BLaER1 treated with 17β-estradiol and CSF1 and Interleukin-3, amounts not matched to agents 10 nM and 100 nM (cell line): ENCODE results near the gene MNAT1.
"Not testable (repeated sequence)": the region's sequence is repeated elsewhere in the genome, so short reads cannot be mapped to it uniquely, and the experiment has no call there.

ENCODE experiments used
- H3K27ac ChIP-seq, 11 experiments: shearing (Covaris generic); formaldehyde crosslinking; 2 replicates each; pipeline ENCODE4 v1.8.1; 2022
- H3K27me3 ChIP-seq, 11 experiments: shearing (Covaris generic); formaldehyde crosslinking; 2 replicates each; pipeline ENCODE4 v1.8.1; 2022
- H3K36me3 ChIP-seq, 11 experiments: shearing (Covaris generic); formaldehyde crosslinking; 2 replicates each; pipeline ENCODE4 v1.8.1; 2022
- H3K4me1 ChIP-seq, 10 experiments: shearing (Covaris generic); formaldehyde crosslinking; 2 replicates each; pipeline ENCODE4 v1.8.1; 2022
- H3K4me2 ChIP-seq, 11 experiments: shearing (Covaris generic); formaldehyde crosslinking; 2 replicates each; pipeline ENCODE4 v1.8.1; 2022
- H3K4me3 ChIP-seq, 10 experiments: shearing (Covaris generic); formaldehyde crosslinking; 2 replicates each; pipeline ENCODE4 v1.8.1; 2022
- H3K9ac ChIP-seq, 11 experiments: shearing (Covaris generic); formaldehyde crosslinking; 2 replicates each; pipeline ENCODE4 v1.8.1; 2022
- H3K9me3 ChIP-seq, 11 experiments: shearing (Covaris generic); formaldehyde crosslinking; replicated peaks in 1 of 11; 2 replicates each; pipeline ENCODE4 v1.8.1; 2022
- H4K20me1 ChIP-seq, 11 experiments: shearing (Covaris generic); formaldehyde crosslinking; 2 replicates each; pipeline ENCODE4 v1.8.1; 2022
- Cebpa-rat ChIP-seq, 11 experiments: shearing (Covaris generic); IDR thresholded peaks; 2 replicates each; pipeline ENCODE4 v1.8.1; 2022

Gene MNAT1

GRCh38 chr14:60758885-60759284 is 24.3 kb downstream of the MNAT1 start:
- peak overlapping the region; percentile 65 to 83 (median 76); a peak in 21 of 22 replicates for H3K4me2 ChIP-seq
- no peak overlapping the region for H3K9ac ChIP-seq
- peaks cover 0 to 82% (median 10%) of the 10 kb centered on the region in 11 experiments; a peak in 14 of 22 replicates for H3K27me3 ChIP-seq
- peaks cover 39 to 100% (median 66%) of the 10 kb centered on the region in 11 experiments; a peak in 21 of 22 replicates for H4K20me1 ChIP-seq
- no peaks in the 10 kb centered on the region for H3K9me3 ChIP-seq
- no peak for TF ChIP-seq Cebpa-rat (IDR thresholded peaks at IDR 0.05)
- peaks cover 26 to 41% (median 37%) of the 10 kb centered on the region in 10 experiments for H3K4me1 ChIP-seq
- H3K36me3 ChIP-seq, result peaks cover 0 to 4% (median 0%) of the 10 kb centered on the region in 11 experiments; a peak in 1 of 22 replicates
- H3K27ac ChIP-seq, result 0 out of 22 replicates have a peak overlapping the region, but pooled peaks of 1 of the 11 experiments have one; percentile 24
- H3K4me3 ChIP-seq, result no peak overlapping the region

DNA sequence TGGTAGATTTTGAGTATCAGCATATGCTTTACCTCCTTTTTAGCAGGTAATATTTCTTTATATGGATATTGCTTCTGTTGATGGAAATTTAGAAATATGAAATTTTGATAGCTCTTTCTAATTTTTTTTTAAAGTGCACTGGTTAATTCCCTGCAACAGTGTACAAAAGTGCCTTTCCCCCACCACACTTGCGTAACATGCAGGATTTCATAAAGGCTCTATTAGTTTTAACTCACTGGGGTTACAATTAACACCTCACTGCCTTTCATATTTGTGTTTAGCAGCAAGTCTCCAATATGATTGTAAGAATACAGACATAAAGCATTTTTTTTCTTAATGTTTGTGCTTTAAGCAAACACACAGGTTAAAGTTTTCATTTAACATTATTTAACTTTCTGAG is 25.6 kb downstream of the MNAT1 start:
- peaks cover 0 to 71% (median 6%) of the 10 kb centered on the region in 11 experiments; a peak in 13 of 22 replicates for H3K27me3 ChIP-seq
- H3K36me3 ChIP-seq, result peaks cover 0 to 4% (median 0%) of the 10 kb centered on the region in 11 experiments; a peak in 1 of 22 replicates
- H3K4me3 ChIP-seq, result no peak overlapping the region
- H4K20me1 ChIP-seq, result peaks cover 27 to 99% (median 55%) of the 10 kb centered on the region in 11 experiments; a peak in 21 of 22 replicates
- H3K4me2 ChIP-seq, result no peak overlapping the region
- no peak for TF ChIP-seq Cebpa-rat (IDR thresholded peaks at IDR 0.05)
- H3K9ac ChIP-seq, result no peak overlapping the region
- H3K4me1 ChIP-seq, result peaks cover 18 to 30% (median 25%) of the 10 kb centered on the region in 10 experiments
- no peaks in the 10 kb centered on the region for H3K9me3 ChIP-seq
- no peak overlapping the region for H3K27ac ChIP-seq

DNA sequence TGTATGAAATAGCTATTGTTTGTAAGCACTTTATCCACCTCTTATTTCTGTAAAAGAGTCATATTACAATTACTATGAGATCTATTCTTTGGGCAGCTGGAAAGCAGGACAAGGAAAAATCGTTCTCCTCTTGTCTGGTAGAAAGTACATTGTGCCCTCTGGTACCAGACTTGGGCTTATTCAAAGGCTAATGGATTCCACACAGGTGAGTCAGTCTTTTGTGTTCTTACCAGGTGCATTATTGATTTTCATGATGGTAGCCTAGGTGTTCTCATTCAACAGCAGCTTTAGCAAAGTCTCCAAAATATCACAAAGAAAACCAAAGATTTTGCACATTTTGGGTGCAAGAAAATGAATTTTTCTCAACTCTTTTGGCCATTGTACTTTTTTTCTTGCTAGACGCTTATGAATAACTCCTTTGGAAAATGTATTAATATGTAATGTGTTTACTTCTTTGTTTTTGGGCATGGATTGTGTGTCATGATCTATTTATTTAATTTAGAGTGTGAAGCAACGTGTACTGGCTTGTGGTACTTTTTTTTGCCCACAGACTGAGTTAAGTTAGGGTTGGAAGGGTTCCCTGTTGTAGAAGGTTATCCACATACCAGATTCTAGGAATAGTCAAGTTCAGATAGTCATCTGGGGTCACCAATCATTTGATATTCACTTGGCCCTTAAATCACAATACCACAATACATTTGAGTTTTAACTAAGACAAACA is 26.2 kb downstream of the MNAT1 start:
- Histone ChIP-seq H3K27me3 (peaks cover 0 to 65% (median under 1%) of the 10 kb centered on the region in 11 experiments; a peak in 12 of 22 replicates), H3K4me1 (peaks cover 18 to 30% (median 25%) of the 10 kb centered on the region in 10 experiments), H3K4me2 (no peak overlapping the region), H4K20me1 (peaks cover 21 to 94% (median 49%) of the 10 kb centered on the region in 11 experiments; a peak in 21 of 22 replicates), H3K27ac (no peak overlapping the region), H3K9ac (no peak overlapping the region), H3K4me3 (no peak overlapping the region), H3K9me3 (no peaks in the 10 kb centered on the region), H3K36me3 (peaks cover 0 to 4% (median 0%) of the 10 kb centered on the region in 11 experiments; a peak in 1 of 22 replicates)
- no peak for TF ChIP-seq Cebpa-rat (IDR thresholded peaks at IDR 0.05)

DNA sequence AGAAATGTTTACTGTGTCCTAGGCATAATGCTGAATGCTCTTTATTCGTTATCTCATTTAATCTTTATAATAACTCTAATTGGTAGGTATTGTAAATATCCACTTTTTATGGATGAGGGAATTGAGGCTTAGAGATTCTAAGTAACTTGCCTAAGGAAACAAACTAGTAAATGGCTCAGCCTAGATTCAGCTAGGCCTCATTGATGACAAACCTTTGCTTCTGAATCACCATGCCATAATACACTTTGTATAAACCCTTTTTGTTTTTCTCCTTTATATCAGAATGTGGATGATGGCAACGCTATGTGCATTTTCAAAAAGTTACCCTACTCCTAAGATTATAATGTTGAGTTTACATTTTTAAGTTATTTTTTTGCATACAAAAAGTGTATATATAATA is 34.0 kb downstream of the MNAT1 start:
- Histone ChIP-seq H3K27ac (no peak overlapping the region), H3K9me3 (peaks cover 0 to 4% (median 0%) of the 10 kb centered on the region in 11 experiments; a peak in 2 of 22 replicates)

DNA sequence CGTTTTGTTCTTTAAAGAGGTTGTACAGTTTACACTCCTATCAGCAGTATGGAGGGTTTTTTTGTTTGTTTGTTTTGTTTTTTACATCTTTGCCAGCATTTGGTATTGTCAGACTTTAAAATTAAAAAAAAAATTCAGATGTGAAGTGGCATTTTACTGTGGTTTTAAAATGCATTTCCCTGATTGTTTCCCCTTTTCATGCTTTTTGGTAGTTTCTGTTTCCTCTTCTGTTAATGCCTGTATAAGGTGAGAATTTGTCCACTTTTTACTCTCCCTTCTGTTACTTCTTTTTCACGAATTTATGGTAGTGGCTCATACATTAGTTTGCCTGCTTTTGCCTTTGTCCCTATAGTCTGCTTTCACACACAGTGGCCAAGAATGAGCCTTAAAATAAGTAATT is 36.6 kb downstream of the MNAT1 start:
- peaks cover 0 to 6% (median 0%) of the 10 kb centered on the region in 10 experiments; a peak in 3 of 20 replicates for H3K4me1 ChIP-seq
- H3K36me3 ChIP-seq, result peaks cover 0 to 5% (median 0%) of the 10 kb centered on the region in 11 experiments; a peak in 1 of 22 replicates
- no peak overlapping the region for H3K9ac ChIP-seq
- H3K9me3 ChIP-seq, result peaks cover 0 to 4% (median 0%) of the 10 kb centered on the region in 11 experiments; a peak in 2 of 22 replicates
- no peak overlapping the region for H3K4me3 ChIP-seq
- H3K27ac ChIP-seq, result no peak overlapping the region
- no peak overlapping the region for H3K4me2 ChIP-seq
- H4K20me1 ChIP-seq, result peaks cover 0 to 55% (median 8%) of the 10 kb centered on the region in 11 experiments; a peak in 7 of 22 replicates
- no peaks in the 10 kb centered on the region for H3K27me3 ChIP-seq
- TF ChIP-seq Cebpa-rat (IDR thresholded peaks at IDR 0.05), result no peak

More for the DNA sequence above, 34.0 kb downstream of the MNAT1 start:
- H3K4me2 ChIP-seq, result no peak overlapping the region
- H3K4me1 ChIP-seq, result peaks cover 0 to 6% (median 0%) of the 10 kb centered on the region in 10 experiments; a peak in 3 of 20 replicates
- H3K36me3 ChIP-seq, result peaks cover 0 to 5% (median 0%) of the 10 kb centered on the region in 11 experiments; a peak in 1 of 22 replicates
- H3K9ac ChIP-seq, result no peak overlapping the region
- no peak for TF ChIP-seq Cebpa-rat (IDR thresholded peaks at IDR 0.05)
- H4K20me1 ChIP-seq, result peaks cover 0 to 49% (median 7%) of the 10 kb centered on the region in 11 experiments; a peak in 8 of 22 replicates
- H3K4me3 ChIP-seq, result no peak overlapping the region
- no peaks in the 10 kb centered on the region for H3K27me3 ChIP-seq

- no peak for TF ChIP-seq Cebpa-rat (IDR thresholded peaks at IDR 0.05)
- Histone ChIP-seq H4K20me1 (peaks cover 0 to 56% (median 15%) of the 10 kb centered on the region in 11 experiments; a peak in 8 of 22 replicates), H3K27ac (no peak overlapping the region), H3K36me3 (peaks cover 0 to 5% (median 0%) of the 10 kb centered on the region in 11 experiments; a peak in 1 of 22 replicates), H3K9ac (no peak overlapping the region), H3K4me2 (no peak overlapping the region), H3K27me3 (no peaks in the 10 kb centered on the region), H3K4me1 (peaks cover 0 to 6% (median 0%) of the 10 kb centered on the region in 10 experiments; a peak in 3 of 20 replicates), H3K9me3 (peaks cover 0 to 4% (median 0%) of the 10 kb centered on the region in 11 experiments; a peak in 1 of 22 replicates), H3K4me3 (no peak overlapping the region)
Observed at GRCh38 chr14:60773558-60773957, 39.0 kb downstream of the MNAT1 start.

GRCh38 chr14:60775296-60775695 is 40.7 kb downstream of the MNAT1 start:
- Histone ChIP-seq H3K4me2 (no peak overlapping the region), H4K20me1 (peaks cover 0 to 48% (median 20%) of the 10 kb centered on the region in 11 experiments; a peak in 9 of 22 replicates), H3K4me3 (no peak overlapping the region), H3K9me3 (no peaks in the 10 kb centered on the region), H3K27me3 (no peaks in the 10 kb centered on the region), H3K36me3 (no peaks in the 10 kb centered on the region), H3K4me1 (peaks cover 0 to 6% (median 0%) of the 10 kb centered on the region in 10 experiments; a peak in 3 of 20 replicates), H3K9ac (no peak overlapping the region), H3K27ac (no peak overlapping the region)
- TF ChIP-seq Cebpa-rat (IDR thresholded peaks at IDR 0.05), result no peak

DNA sequence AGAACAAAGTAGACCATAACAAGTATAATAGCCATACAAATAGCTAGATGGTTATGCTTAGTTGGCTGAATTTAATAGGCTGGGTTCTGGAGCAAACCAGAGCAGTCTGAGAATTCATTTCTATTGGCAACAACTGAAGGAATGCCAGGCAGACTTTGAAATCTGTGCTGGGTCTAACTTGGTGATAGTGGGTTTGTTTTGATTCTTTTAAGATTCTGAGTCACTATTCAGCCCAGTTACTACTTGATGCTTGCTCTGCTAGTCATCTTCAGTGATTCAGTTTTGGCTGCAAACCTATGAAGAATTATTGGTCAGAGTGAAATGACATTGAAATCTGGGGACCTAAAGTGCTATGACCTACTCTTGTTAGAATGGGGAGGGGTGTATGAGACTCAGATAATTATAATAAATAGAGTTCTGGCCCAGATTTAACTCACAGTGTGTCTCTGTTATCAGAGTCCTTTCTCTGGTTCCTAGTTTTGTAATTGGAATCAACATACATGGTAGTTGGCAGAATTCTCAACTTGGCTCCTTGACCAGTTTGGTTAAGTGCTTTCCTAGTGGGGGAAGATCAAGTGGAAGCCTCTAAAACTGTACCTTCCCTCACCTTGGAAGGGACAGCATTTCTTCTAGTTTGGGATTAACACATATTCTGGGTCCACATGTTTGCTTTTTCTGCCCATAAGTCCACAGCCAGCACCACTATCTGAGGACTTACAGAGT is 43.5 kb downstream of the MNAT1 start:
- H3K9ac ChIP-seq, result no peak overlapping the region
- no peak overlapping the region for H3K4me2 ChIP-seq

GRCh38 chr14:60779745-60780514 is 45.4 kb downstream of the MNAT1 start:
- H3K4me1 ChIP-seq, H3K4me3 ChIP-seq, H3K27me3 ChIP-seq, H3K27ac ChIP-seq, H3K9ac ChIP-seq, H3K36me3 ChIP-seq, H3K9me3 ChIP-seq, H3K4me2 ChIP-seq: not testable (repeated sequence)
- peaks cover 0 to 37% (median 15%) of the 10 kb centered on the region in 11 experiments; a peak in 11 of 22 replicates for H4K20me1 ChIP-seq

More for the DNA sequence above, 43.5 kb downstream of the MNAT1 start:
- no peaks in the 10 kb centered on the region for H3K4me1 ChIP-seq
- TF ChIP-seq Cebpa-rat (IDR thresholded peaks at IDR 0.05), result no peak
- H4K20me1 ChIP-seq, result peaks cover 0 to 46% (median 19%) of the 10 kb centered on the region in 11 experiments; a peak in 9 of 22 replicates
- no peak overlapping the region for H3K27ac ChIP-seq
- H3K4me3 ChIP-seq, result no peak overlapping the region
- no peaks in the 10 kb centered on the region for H3K27me3 ChIP-seq
- no peaks in the 10 kb centered on the region for H3K36me3 ChIP-seq
- H3K9me3 ChIP-seq, result no peaks in the 10 kb centered on the region

- H3K4me1 ChIP-seq, H3K9ac ChIP-seq, H3K27ac ChIP-seq, H3K36me3 ChIP-seq, H3K4me2 ChIP-seq, H3K9me3 ChIP-seq, H3K27me3 ChIP-seq, H3K4me3 ChIP-seq: not testable (repeated sequence)
- peaks cover 0 to 32% (median 15%) of the 10 kb centered on the region in 11 experiments; a peak in 11 of 22 replicates for H4K20me1 ChIP-seq
Observed at GRCh38 chr14:60780558-60780957, 46.0 kb downstream of the MNAT1 start.
